Keratinocyte (primary cell): ENCODE results near the gene ADAMTS2.

Experiments
- CTCF ChIP-seq, 3 experiments: IDR thresholded peaks in 1 of 3; conservative IDR thresholded peaks in 1 of 3; optimal IDR thresholded peaks in 1 of 3; 2 replicates in 2 of 3; 3 replicates in 1 of 3; pipeline versions ENCODE3 to v1.5.1; 2011; ENCODE audit warnings: low read length in 3 of 3, mild to moderate bottlenecking in 3 of 3, moderate library complexity in 2 of 3, control low read depth in 1 of 3, inconsistent platforms in 1 of 3; ENCODE audit not compliant: insufficient read depth in 2 of 3; ENCODE audit errors: extremely low read depth in 1 of 3
- EZH2 ChIP-seq: IDR thresholded peaks from one replicate; pipeline ENCODE4 v1.6.1; 2012; ENCODE audit warnings: inconsistent platforms, mild to moderate bottlenecking, low read length, moderate library complexity

DNA sequence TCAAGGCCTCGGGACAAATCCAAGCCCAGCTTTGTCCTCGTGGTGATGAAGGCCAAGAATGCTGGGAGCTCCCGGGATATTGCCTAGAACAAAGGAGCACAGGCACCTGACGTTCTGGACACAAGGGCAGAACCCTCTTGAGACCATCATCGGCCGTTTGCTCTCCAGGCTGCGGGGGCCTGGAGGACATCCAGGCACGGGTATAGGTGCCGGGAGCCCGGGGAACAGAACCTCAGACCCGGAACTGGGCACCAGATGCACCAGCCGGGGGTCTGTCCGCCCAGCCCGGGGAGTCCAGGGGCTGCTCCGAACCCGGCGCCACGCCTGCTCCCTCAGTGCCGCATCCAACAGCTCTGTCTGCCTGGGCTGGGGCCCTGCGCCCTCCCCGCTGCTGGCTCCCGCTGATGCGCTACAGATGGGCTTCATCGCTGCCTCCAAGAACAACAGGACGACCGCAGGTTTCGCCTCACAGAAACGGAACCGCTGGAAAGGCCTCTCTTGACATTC, 88.0 kb downstream of the ADAMTS2 start:
- no peak for TF ChIP-seq CTCF (optimal IDR thresholded peaks at IDR 0.05 in 1 of 3, IDR thresholded peaks at IDR 0.05 in 1 of 3, conservative IDR thresholded peaks at IDR 0.05 in 1 of 3; ENCODE audit: extremely low read depth in 1 of 3, insufficient read depth in 2 of 3, low read length in 3 of 3)
- TF ChIP-seq EZH2, result no peak
